Caco-2 (cell line): Measurements from ENCODE around the gene FUT8. TPM values are rescaled to one million over a fixed set of nuclear protein-coding genes. Genes with fewer than 3 reads are reported as not detected.

Source experiments
- BruUV-seq: library from RNA; stranded (reverse); fragments of 400-500 nt; replicated peaks from 2 replicates; lab custom pipeline; 2021; lab: Mats Ljungman, UMichigan
- CTCF ChIA-PET: fragments of 300-600 bp; sonication (Branson Sonifier 250); formaldehyde crosslinking; loops from one replicate; lab custom pipeline; 2022; ENCODE audit warnings: antibody characterized with exemption; lab: Charles Lee
- POLR2A ChIA-PET: fragments of 300-600 bp; sonication (Branson Sonifier 250); formaldehyde crosslinking; loops from one replicate; lab custom pipeline; 2022; ENCODE audit warnings: antibody characterized with exemption; lab: Charles Lee
- DNase-seq, 2 experiments: peaks; one replicate each; pipeline versions ENCODE4 v3.0.0 to v3.0.0-alpha.2; 2020 to 2022
- H3K27me3 ChIP-seq: replicated peaks from 2 replicates; pipeline ENCODE4 v1.6.0; 2011; ENCODE audit warnings: low read length; ENCODE audit not compliant: control insufficient read depth, insufficient read depth
- H3K36me3 ChIP-seq: 2 replicates; pipeline ENCODE4 v1.5.1; 2011; ENCODE audit warnings: low read length; ENCODE audit not compliant: control insufficient read depth, insufficient read depth
- H3K4me1 ChIP-seq: fragments of 250-450 bp; sonication (Bioruptor Pico); 2 replicates; pipeline ENCODE4 v1.5.1; 2020; ENCODE audit warnings: mild to moderate bottlenecking
- H3K4me3 ChIP-seq: 2 replicates; pipeline ENCODE4 v1.5.1; 2011; ENCODE audit warnings: low read depth, mild to moderate bottlenecking, control low read depth, low read length
- H3K9me3 ChIP-seq: fragments of 250-450 bp; sonication (Bioruptor Pico); 2 replicates; pipeline ENCODE4 v1.5.1; 2020; ENCODE audit warnings: mild to moderate bottlenecking, moderate library complexity
- H3K27ac Mint-ChIP-seq: one replicate; pipeline ENCODE4 v1.8.0; 2022; ENCODE audit warnings: mixed read lengths; ENCODE audit not compliant: unreplicated experiment
- H3K27me3 Mint-ChIP-seq: one replicate; pipeline ENCODE4 v1.8.0; 2022; ENCODE audit warnings: mixed read lengths; ENCODE audit not compliant: insufficient read depth, unreplicated experiment
- H3K36me3 Mint-ChIP-seq: one replicate; pipeline ENCODE4 v1.8.0; 2022; ENCODE audit warnings: mild to moderate bottlenecking, mixed read lengths; ENCODE audit not compliant: insufficient read depth, unreplicated experiment
- H3K4me1 Mint-ChIP-seq: one replicate; pipeline ENCODE4 v1.8.0; 2022; ENCODE audit warnings: low read depth, mixed read lengths; ENCODE audit not compliant: unreplicated experiment
- H3K4me3 Mint-ChIP-seq: one replicate; pipeline ENCODE4 v1.8.0; 2022; ENCODE audit warnings: mild to moderate bottlenecking, moderate library complexity, mixed read lengths; ENCODE audit not compliant: unreplicated experiment
- H3K9me3 Mint-ChIP-seq: one replicate; pipeline ENCODE4 v1.8.0; 2022; ENCODE audit warnings: mixed read lengths; ENCODE audit not compliant: unreplicated experiment
- CTCF ChIP-seq, 2 experiments: fragments of 200-600 bp in 1 of 2; IDR thresholded peaks; 1 replicate in 1 of 2; 2 replicates in 1 of 2; pipeline versions ENCODE4 v1.5.1 to v1.8.0; 2011 to 2022; ENCODE audit warnings: antibody characterized with exemption in 1 of 2, control low read depth in 1 of 2, inconsistent platforms in 1 of 2, low read depth in 1 of 2, low read length in 1 of 2, mild to moderate bottlenecking in 1 of 2, moderate library complexity in 1 of 2; ENCODE audit not compliant: insufficient read depth in 1 of 2, severe bottlenecking in 1 of 2, unreplicated experiment in 1 of 2
- intact Hi-C: fragments of 100-400 bp; cut with micrococcal nuclease; formaldehyde crosslinking; loops from one replicate; pipeline ENCODE4 v1.10.0; 2022; ENCODE audit not compliant: unreplicated experiment
- total RNA-seq: library from RNA; stranded (reverse); gene quantifications from 2 replicates; pipeline ENCODE4 v1.2.3, GENCODE V29; 2022

FUT8 gene
- total RNA-seq, 1 experiment from 2014 or later = 67.1 TPM

- POLR2A ChIA-PET = no interaction called here
- H3K4me3 ChIP-seq = no peak overlapping the region
- H3K9me3 Mint-ChIP-seq = no peaks in the 10 kb centered on the region
- no peak for TF ChIP-seq CTCF (IDR thresholded peaks at IDR 0.05; ENCODE audit: insufficient read depth in 1 of 2, low read depth in 1 of 2, low read length in 1 of 2, severe bottlenecking in 1 of 2, unreplicated experiment in 1 of 2)
- CTCF ChIA-PET = interaction anchor here (1.5 kb wide), 1 partner anchor 23 kb away, joined by 3 read pairs; no protein-coding TSS in a partner anchor
- H3K27me3 ChIP-seq = no peaks in the 10 kb centered on the region
- H3K4me1 Mint-ChIP-seq = peaks cover 29% of the 10 kb centered on the region
- no peaks in the 10 kb centered on the region for H3K36me3 Mint-ChIP-seq
- H3K27ac Mint-ChIP-seq = no peak overlapping the region
- no peaks in the 10 kb centered on the region for H3K27me3 Mint-ChIP-seq
- H3K4me3 Mint-ChIP-seq = no peak overlapping the region
- H3K9me3 ChIP-seq = 0 out of 2 replicates have a peak, but pooled peaks cover 3% of the 10 kb centered on the region
- BruUV-seq = no TSS peak
- peaks cover 15% of the 10 kb centered on the region for H3K4me1 ChIP-seq
- no peaks in the 10 kb centered on the region for H3K36me3 ChIP-seq
- intact Hi-C loops = no loop called here
- no peak for DNase-seq
Observed at GRCh38 chr14:65438266-65438933, 25.9 kb downstream of the FUT8 start.

GRCh38 chr14:65439117-65439516 lies 26.6 kb downstream of the FUT8 start:
- H3K27me3 Mint-ChIP-seq = no peaks in the 10 kb centered on the region
- Histone ChIP-seq H3K9me3 (0 out of 2 replicates have a peak, but pooled peaks cover 3% of the 10 kb centered on the region), H3K27me3 (no peaks in the 10 kb centered on the region), H3K4me3 (no peak overlapping the region), H3K4me1 (peaks cover 15% of the 10 kb centered on the region), H3K36me3 (no peaks in the 10 kb centered on the region)
- H3K36me3 Mint-ChIP-seq = no peaks in the 10 kb centered on the region
- H3K9me3 Mint-ChIP-seq = no peaks in the 10 kb centered on the region
- no peak for TF ChIP-seq CTCF (IDR thresholded peaks at IDR 0.05; ENCODE audit: insufficient read depth in 1 of 2, low read depth in 1 of 2, low read length in 1 of 2, severe bottlenecking in 1 of 2, unreplicated experiment in 1 of 2)
- CTCF ChIA-PET = interaction anchor here (0.8 to 1.5 kb wide), 2 partner anchors 24 to 385 kb away, joined by 3 read pairs; no protein-coding TSS in a partner anchor
- H3K27ac Mint-ChIP-seq = no peak overlapping the region
- H3K4me1 Mint-ChIP-seq = peaks cover 22% of the 10 kb centered on the region
- no TSS peak for BruUV-seq
- intact Hi-C loops = no loop called here
- H3K4me3 Mint-ChIP-seq = no peak overlapping the region
- DNase-seq = no peak
- POLR2A ChIA-PET = no interaction called here

DNA sequence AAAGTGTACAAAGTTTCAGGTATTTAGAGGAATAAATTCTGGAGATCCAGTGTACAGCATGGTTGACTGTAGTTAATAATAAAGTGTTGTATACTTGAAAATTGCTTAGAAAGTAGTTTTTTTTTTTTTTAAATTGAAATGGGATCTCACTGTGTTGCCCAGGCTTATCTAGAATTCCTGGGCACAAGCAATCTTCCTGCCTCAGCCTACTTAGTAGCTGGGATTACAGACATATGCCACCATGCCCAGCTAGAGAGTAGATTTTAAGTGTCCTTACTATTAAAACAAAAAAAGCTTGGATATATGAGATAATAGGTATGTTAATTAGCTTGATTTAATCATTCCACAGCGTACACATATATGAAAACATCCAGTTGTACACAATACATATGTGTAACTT lies 27.7 kb downstream of the FUT8 start:
- Histone ChIP-seq H3K4me3 (no peak overlapping the region), H3K9me3 (0 out of 2 replicates have a peak, but pooled peaks cover under 1% of the 10 kb centered on the region), H3K27me3 (no peaks in the 10 kb centered on the region), H3K36me3 (no peaks in the 10 kb centered on the region), H3K4me1 (peaks cover 15% of the 10 kb centered on the region)
- TF ChIP-seq CTCF (IDR thresholded peaks at IDR 0.05; ENCODE audit: insufficient read depth in 1 of 2, low read depth in 1 of 2, low read length in 1 of 2, severe bottlenecking in 1 of 2, unreplicated experiment in 1 of 2) = no peak
- no TSS peak for BruUV-seq
- Mint-ChIP-seq H3K9me3 (no peaks in the 10 kb centered on the region), H3K4me1 (peaks cover 17% of the 10 kb centered on the region), H3K27me3 (no peaks in the 10 kb centered on the region), H3K36me3 (no peaks in the 10 kb centered on the region), H3K27ac (no peak overlapping the region), H3K4me3 (no peak overlapping the region)
- no peak for DNase-seq
- ChIA-PET CTCF (interaction anchor here (0.7 to 0.9 kb wide), 2 partner anchors 25 to 184 kb away, joined by 3 read pairs; no protein-coding TSS in a partner anchor), POLR2A (interaction anchor here (0.5 kb wide), 1 partner anchor 251 kb away, joined by 3 read pairs; no protein-coding TSS in a partner anchor)
- intact Hi-C loops = no loop called here
